Ovary (tissue), 9 donors: ENCODE data around the gene MORN1. TPM values are rescaled to one million over a fixed set of nuclear protein-coding genes. Genes with fewer than 3 reads are reported as not detected.

ENCODE experiments used
- DNase-seq, 5 donors: peaks; one replicate each; pipeline ENCODE4 v3.0.0-alpha.2; 2019 to 2020
- H3K27ac ChIP-seq, 2 donors: fragments of 200-600 bp; one replicate each; pipeline versions ENCODE4 v1.5.1 to v1.8.0; 2019 to 2022
- H3K27me3 ChIP-seq: fragments of 200-600 bp; one replicate; pipeline ENCODE4 v1.8.0; 2022
- H3K36me3 ChIP-seq: fragments of 200-600 bp; sonication (generic); one replicate; pipeline ENCODE4 v1.5.1; 2019
- H3K4me1 ChIP-seq: one replicate; pipeline ENCODE4 v1.8.1; 2013; ENCODE audit warnings: mild to moderate bottlenecking, moderate library complexity; ENCODE audit not compliant: insufficient read depth
- H3K4me3 ChIP-seq: fragments of 200-600 bp; sonication (generic); one replicate; pipeline ENCODE4 v1.5.1; 2017
- H3K9me3 ChIP-seq, 2 donors: fragments of 200-600 bp in 1 of 2; sonication (generic) in 1 of 2; one replicate each; pipeline versions ENCODE4 v1.5.1 to v1.8.1; 2013 to 2019; ENCODE audit warnings: mild to moderate bottlenecking in 1 of 2, moderate library complexity in 1 of 2
- CTCF ChIP-seq, 3 donors: fragments of 450-650 bp in 2 of 3; fragments of 200-600 bp in 1 of 3; IDR thresholded peaks; one replicate each; pipeline versions ENCODE4 v1.5.1 to v1.8.0; 2016 to 2022; ENCODE audit warnings: antibody characterized with exemption in 3 of 3, mild to moderate bottlenecking in 1 of 3
- EP300 ChIP-seq: sonication (generic); formaldehyde crosslinking; IDR thresholded peaks from one replicate; pipeline ENCODE4 v1.6.1; 2017; ENCODE audit warnings: antibody characterized with exemption
- POLR2A ChIP-seq: fragments of 450-650 bp; IDR thresholded peaks from one replicate; pipeline ENCODE4 v1.6.1; 2017; ENCODE audit warnings: antibody characterized with exemption, mild to moderate bottlenecking, moderate library complexity
- WGBS, 3 donors: extraction: QIAGEN DNeasy Blood & Tissue Kit in 1 of 3; methylation state at CpG; one replicate each; pipeline versions ENCODE4 v1.1.5 to v1.1.7; 2013 to 2017; 5-methylcytosine and 5-hydroxymethylcytosine counted together
- intact Hi-C, 4 donors: fragments of 100-400 bp; cut with DNase I; formaldehyde crosslinking; loops; one replicate each; pipeline versions ENCODE4 v1.11.0 to v1.15.1; 2022 to 2023
- polyA plus RNA-seq, 2 donors: library from polyadenylated mRNA; stranded (reverse); fragments of 200-250 nt in 1 of 2; fragments of 350-450 nt in 1 of 2; fragmentation: Illumina TruSeq in 1 of 2; extraction: RNeasy Lipid Tissue Mini Kit (QIAGEN cat#74804) in 1 of 2; gene quantifications; one replicate each; pipeline ENCODE4 v1.2.3, GENCODE V29; 2013 to 2014
- total RNA-seq, 7 donors: library from RNA; depleted of rRNA in 2 of 7; stranded (reverse); fragments of >200 nt in 2 of 7; fragmentation: NEBNext Ultra II Directional in 3 of 7; extraction: Animal tissue kit (Norgen Biotek cat#: 25700) in 3 of 7; gene quantifications; one replicate each; pipeline versions ENCODE4 v1.1.0 to v1.2.4, GENCODE V29; 2016 to 2023
- donor health status: DM: no; HTN: no; CAD: no; lungs with moderate emphysema.
- donor health status: DM: no; HTN: no; CAD: no.
- donor health status: Bipolar disorder and iron deficiency.
- donor health status: DM: yes; HTN: yes; CAD: no.
- donor health status: DM: no; HTN: no; CAD: no.
- donor health status: DM: yes; HTN: yes; CAD: no.

The MORN1 gene
- total and polyA plus RNA-seq, 9 donors = 1.7 to 24.2 (median 17.7) TPM

- peak in 2 of 5 donors; percentile 16 to 23 for DNase-seq
- no peak for TF ChIP-seq POLR2A
- TF ChIP-seq EP300 = no peak
- no peak for TF ChIP-seq CTCF (IDR thresholded peaks at IDR 0.05)
- Histone ChIP-seq H3K9me3 (no peaks in the 10 kb centered on the region), H3K4me1 (peaks cover 11% of the 10 kb centered on the region), H3K36me3 (no peaks in the 10 kb centered on the region), H3K27ac (no peak overlapping the region), H3K27me3 (no peaks in the 10 kb centered on the region), H3K4me3 (no peak overlapping the region)
- intact Hi-C loops = no loop called here
- WGBS, 3 donors = 90 to 95% (median 92%) methylated on average over 7 of the region's 7 CpGs
Measured at GRCh38 chr1:2389644-2390043, 1.7 kb downstream of the MORN1 start.

GRCh38 chr1:2388004-2388913, 3.1 kb downstream of the MORN1 start:
- TF ChIP-seq POLR2A = no peak
- TF ChIP-seq CTCF (IDR thresholded peaks at IDR 0.05) = no peak
- TF ChIP-seq EP300 = no peak
- DNase-seq = peak in 3 of 5 donors; percentile 18 to 36 (median 21)
- Histone ChIP-seq H3K27ac (no peak overlapping the region), H3K4me3 (no peak overlapping the region), H3K4me1 (peaks cover 7% of the 10 kb centered on the region), H3K36me3 (no peaks in the 10 kb centered on the region), H3K27me3 (no peaks in the 10 kb centered on the region), H3K9me3 (no peaks in the 10 kb centered on the region)
- 90 to 92% (median 91%) methylated on average over 32 of the region's 32 CpGs for WGBS, 3 donors
- intact Hi-C loops = no loop called here

- Histone ChIP-seq H3K27me3 (no peaks in the 10 kb centered on the region), H3K27ac (no peak overlapping the region), H3K9me3 (no peaks in the 10 kb centered on the region), H3K4me3 (no peak overlapping the region), H3K4me1 (no peaks in the 10 kb centered on the region), H3K36me3 (no peaks in the 10 kb centered on the region)
- TF ChIP-seq CTCF (IDR thresholded peaks at IDR 0.05) (no peak), POLR2A (no peak), EP300 (no peak)
- peak in 4 of 5 donors; percentile 14 to 37 (median 25) for DNase-seq
- WGBS, 3 donors = 89 to 93% (median 90%) methylated on average over 30 of the region's 30 CpGs
- intact Hi-C loops = no loop called here
Measured at GRCh38 chr1:2386636-2387611, 4.4 kb downstream of the MORN1 start.

GRCh38 chr1:2385606-2386280, 5.6 kb downstream of the MORN1 start:
- Histone ChIP-seq H3K27ac (no peak overlapping the region), H3K4me3 (no peak overlapping the region), H3K9me3 (no peaks in the 10 kb centered on the region), H3K36me3 (no peaks in the 10 kb centered on the region), H3K4me1 (peaks cover 4% of the 10 kb centered on the region), H3K27me3 (no peaks in the 10 kb centered on the region)
- peak; percentile 10 to 33 (median 19) for DNase-seq
- WGBS, 3 donors = 82 to 89% (median 89%) methylated on average over 19 of the region's 19 CpGs
- intact Hi-C loops = no loop called here
- TF ChIP-seq POLR2A = no peak
- TF ChIP-seq EP300 = no peak
- TF ChIP-seq CTCF (IDR thresholded peaks at IDR 0.05) = no peak
